Measurements from ENCODE around the gene RAB27B.

Gene RAB27B

DNA sequence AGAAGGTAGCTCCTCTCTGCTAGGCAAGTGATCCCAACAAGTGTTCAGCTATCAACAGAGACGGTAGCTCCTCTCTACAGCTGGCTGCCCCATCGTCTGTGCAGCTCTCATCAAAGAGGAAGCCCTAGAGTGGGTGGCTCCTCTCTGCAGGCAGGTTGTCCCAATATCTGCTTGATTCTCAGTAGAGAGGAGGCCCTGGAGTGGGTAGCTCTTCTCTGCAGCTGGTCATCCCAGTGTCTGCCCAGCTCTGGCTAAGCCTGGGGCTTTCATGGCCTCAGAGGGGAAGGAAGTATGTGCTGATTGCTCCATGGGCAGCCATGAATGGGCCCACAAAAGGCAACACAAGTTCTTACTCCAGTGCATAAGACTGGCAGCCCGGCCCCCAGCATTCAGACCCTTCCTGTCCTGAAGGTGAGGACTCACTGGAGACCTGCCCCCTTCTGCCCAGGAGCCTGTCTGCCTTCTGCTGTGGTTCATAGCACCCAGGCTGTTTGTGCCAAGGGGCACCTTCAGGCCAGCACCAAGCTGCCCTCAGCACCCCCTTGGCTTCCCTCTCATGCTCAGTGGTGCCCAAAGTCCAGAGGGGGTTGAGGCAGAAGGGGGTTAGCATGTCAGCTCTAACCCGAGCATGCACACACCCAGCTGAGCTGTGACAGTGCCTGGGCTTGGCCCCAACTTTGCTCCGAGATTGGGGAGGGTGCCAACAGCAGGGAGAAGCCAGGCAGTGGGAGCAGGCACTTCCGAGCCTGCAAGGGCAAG is 82.1 kb downstream of the RAB27B start:
- no peaks in the 10 kb centered on the region for H3K27me3 ChIP-seq (ENCODE audit: insufficient read depth, low read length)
- peaks cover 2% of the 10 kb centered on the region for H3K9me3 ChIP-seq (ENCODE audit: low read length)
- no peak overlapping the region for H3K4me3 ChIP-seq (ENCODE audit: low read length)
- no peaks in the 10 kb centered on the region for H3K36me3 ChIP-seq (ENCODE audit: insufficient read depth, low read length)
- no peaks in the 10 kb centered on the region for H3K4me1 ChIP-seq (ENCODE audit: insufficient read depth, low read length)
- no peak overlapping the region for H2AFZ ChIP-seq (ENCODE audit: low read depth, low read length)

DNA sequence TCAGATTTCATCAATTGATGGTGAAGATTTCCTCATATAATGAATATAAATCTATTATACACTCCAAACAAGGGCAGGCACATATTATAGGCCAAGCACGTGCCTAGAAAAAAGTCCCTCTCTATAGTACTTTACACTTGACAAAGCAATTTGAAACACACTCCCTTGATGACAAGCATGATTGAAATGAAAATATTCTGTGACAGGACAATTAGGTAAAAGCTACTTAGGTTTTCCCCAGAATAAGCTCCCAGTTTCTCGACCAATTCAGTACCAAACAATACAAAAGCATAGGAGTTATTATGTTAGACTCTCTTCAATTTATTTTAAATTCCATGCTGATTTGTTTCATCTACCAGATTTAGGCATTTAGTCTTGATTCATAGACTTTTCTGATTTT is 83.3 kb downstream of the RAB27B start:
- Histone ChIP-seq H2AFZ (ENCODE audit: low read depth, low read length) (no peak overlapping the region), H3K9me3 (ENCODE audit: low read length) (peaks cover 2% of the 10 kb centered on the region), H3K27me3 (ENCODE audit: insufficient read depth, low read length) (no peaks in the 10 kb centered on the region), H3K4me1 (ENCODE audit: insufficient read depth, low read length) (no peaks in the 10 kb centered on the region), H3K4me3 (ENCODE audit: low read length) (no peak overlapping the region), H3K36me3 (ENCODE audit: insufficient read depth, low read length) (no peaks in the 10 kb centered on the region)

DNA sequence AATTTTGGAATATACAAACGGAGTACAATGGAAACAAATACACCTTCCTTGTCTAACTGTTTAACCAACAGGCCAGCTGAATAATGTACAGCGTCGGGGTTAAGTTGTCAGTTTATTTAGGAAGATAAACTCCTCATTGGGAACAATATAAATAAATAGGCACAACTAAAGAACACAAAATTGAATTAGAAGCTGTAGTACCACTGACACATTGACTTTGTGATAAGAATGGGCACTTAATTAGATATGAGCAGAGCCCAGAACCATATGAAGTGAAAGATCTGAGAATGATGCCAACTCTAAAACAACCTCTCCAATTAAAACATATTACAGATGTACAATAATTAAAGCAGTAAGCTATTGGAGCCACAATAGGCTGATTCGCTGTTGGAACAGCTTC is 86.5 kb downstream of the RAB27B start:
- H3K36me3 ChIP-seq (ENCODE audit: insufficient read depth, low read length): no peaks in the 10 kb centered on the region

DNA sequence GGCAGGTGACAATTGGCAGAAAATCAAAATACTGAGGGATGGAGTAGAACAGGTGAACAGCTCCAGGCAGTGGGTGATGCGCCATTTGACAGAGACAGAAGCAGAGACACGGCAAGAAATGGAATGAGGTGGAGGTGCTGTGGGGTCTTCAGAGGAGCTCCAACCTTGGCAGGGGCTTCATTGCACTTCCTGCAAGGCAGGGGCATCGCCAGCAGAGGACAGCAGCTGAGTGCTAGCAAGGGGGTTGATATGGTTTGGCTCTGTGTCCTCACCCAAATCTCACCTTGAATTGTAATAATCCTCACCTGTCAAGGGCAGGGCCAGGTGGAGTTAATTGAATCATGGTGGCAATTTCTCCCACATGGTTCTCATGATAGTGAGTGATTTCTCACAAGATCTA is 88.2 kb downstream of the RAB27B start:
- Histone ChIP-seq H3K27me3 (ENCODE audit: insufficient read depth, low read length) (no peaks in the 10 kb centered on the region), H3K36me3 (ENCODE audit: insufficient read depth, low read length) (no peaks in the 10 kb centered on the region), H3K9me3 (ENCODE audit: low read length) (no peaks in the 10 kb centered on the region), H3K4me1 (ENCODE audit: insufficient read depth, low read length) (no peaks in the 10 kb centered on the region), H2AFZ (ENCODE audit: low read depth, low read length) (no peak overlapping the region), H3K4me3 (ENCODE audit: low read length) (no peak overlapping the region)

More for the DNA sequence above, 86.5 kb downstream of the RAB27B start:
- Histone ChIP-seq H3K27me3 (ENCODE audit: insufficient read depth, low read length) (no peaks in the 10 kb centered on the region), H2AFZ (ENCODE audit: low read depth, low read length) (no peak overlapping the region), H3K4me1 (ENCODE audit: insufficient read depth, low read length) (no peaks in the 10 kb centered on the region), H3K4me3 (ENCODE audit: low read length) (no peak overlapping the region), H3K9me3 (ENCODE audit: low read length) (peaks cover 2% of the 10 kb centered on the region)

DNA sequence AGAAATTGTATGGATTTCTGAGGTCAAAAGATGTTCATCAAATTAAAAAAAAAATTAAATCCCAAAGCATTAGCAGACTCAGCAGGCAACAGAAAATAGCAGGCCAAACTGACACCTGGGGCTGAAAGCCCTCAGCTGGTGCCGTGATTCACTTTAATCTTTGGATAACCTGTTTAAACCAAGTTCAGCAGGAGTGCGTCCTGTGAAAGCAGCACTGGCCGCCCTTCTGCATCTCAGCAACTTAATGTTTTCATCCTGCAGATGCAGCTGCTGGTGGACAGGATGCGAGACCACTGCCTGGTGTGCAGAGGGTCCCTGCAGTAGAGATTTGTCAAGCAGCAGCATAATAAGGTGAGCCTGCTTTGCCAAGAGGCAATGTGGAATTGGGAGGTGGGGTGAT is 89.8 kb downstream of the RAB27B start:
- no peak overlapping the region for H3K4me3 ChIP-seq (ENCODE audit: low read length)
- no peaks in the 10 kb centered on the region for H3K9me3 ChIP-seq (ENCODE audit: low read length)
- no peaks in the 10 kb centered on the region for H3K27me3 ChIP-seq (ENCODE audit: insufficient read depth, low read length)
- H3K36me3 ChIP-seq (ENCODE audit: insufficient read depth, low read length): no peaks in the 10 kb centered on the region
- no peak overlapping the region for H2AFZ ChIP-seq (ENCODE audit: low read depth, low read length)
- no peaks in the 10 kb centered on the region for H3K4me1 ChIP-seq (ENCODE audit: insufficient read depth, low read length)

- Histone ChIP-seq H3K4me3 (ENCODE audit: low read length) (no peak overlapping the region), H3K27me3 (ENCODE audit: insufficient read depth, low read length) (no peaks in the 10 kb centered on the region), H3K4me1 (ENCODE audit: insufficient read depth, low read length) (no peaks in the 10 kb centered on the region), H3K9me3 (ENCODE audit: low read length) (no peaks in the 10 kb centered on the region), H3K36me3 (ENCODE audit: insufficient read depth, low read length) (no peaks in the 10 kb centered on the region), H2AFZ (ENCODE audit: low read depth, low read length) (no peak overlapping the region)
These were observed 91.1 kb downstream of the RAB27B start for GRCh38 chr18:54919412-54919811.

DNA sequence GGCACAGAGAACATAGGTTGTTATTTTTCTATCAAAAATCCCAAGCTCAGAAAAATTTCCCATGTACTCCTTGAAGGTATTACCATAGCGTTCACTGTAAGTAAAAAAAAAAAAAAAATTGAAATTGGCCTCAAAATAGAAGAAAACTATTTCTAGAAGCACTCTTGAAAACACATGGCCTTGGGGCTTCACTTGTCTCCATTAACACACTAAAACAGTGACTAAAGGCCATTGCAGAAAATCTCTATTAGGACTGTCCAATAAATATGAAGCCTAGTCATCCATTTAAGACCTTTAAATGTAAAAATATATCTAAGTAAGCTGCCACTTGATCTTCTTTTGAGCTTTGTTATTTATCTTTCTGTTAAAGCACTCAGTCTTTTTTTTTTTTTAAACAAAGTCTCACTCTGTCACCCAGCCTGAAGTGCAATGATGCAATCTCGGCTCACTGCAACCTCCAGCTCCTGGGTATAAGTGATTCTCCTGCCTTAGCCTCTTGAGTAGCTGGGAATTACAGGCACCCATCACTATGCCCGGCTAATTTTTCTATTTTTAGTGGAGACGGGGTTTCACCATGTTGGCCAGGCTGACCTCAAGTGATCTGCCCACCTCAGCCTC is 95.2 kb downstream of the RAB27B start:
- H3K4me3 ChIP-seq (ENCODE audit: low read length): no peak overlapping the region
- no peaks in the 10 kb centered on the region for H3K36me3 ChIP-seq (ENCODE audit: insufficient read depth, low read length)
- no peaks in the 10 kb centered on the region for H3K4me1 ChIP-seq (ENCODE audit: insufficient read depth, low read length)
- no peaks in the 10 kb centered on the region for H3K9me3 ChIP-seq (ENCODE audit: low read length)
- H3K27me3 ChIP-seq (ENCODE audit: insufficient read depth, low read length): no peaks in the 10 kb centered on the region
- H2AFZ ChIP-seq (ENCODE audit: low read depth, low read length): no peak overlapping the region

DNA sequence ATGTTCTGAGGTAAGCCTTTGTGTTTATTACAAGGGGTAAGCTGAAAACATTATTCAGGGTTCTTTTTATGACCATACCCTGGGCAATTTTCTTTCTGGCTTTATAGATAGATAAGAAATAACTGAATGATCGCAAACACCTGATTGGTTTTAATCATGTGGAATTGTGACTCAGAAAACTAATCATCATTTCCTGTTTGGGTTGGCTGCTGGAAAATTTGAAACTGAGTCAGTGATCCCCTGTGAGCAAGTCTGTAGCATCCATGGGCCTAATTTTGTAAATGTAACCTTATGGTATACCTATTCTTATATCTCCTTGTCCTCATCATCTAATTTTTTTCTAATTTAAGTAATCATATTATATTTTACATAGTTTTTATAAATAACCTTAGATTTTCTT is 96.7 kb downstream of the RAB27B start:
- Histone ChIP-seq H3K27me3 (ENCODE audit: insufficient read depth, low read length) (no peaks in the 10 kb centered on the region), H3K9me3 (ENCODE audit: low read length) (no peaks in the 10 kb centered on the region), H2AFZ (ENCODE audit: low read depth, low read length) (no peak overlapping the region), H3K4me1 (ENCODE audit: insufficient read depth, low read length) (no peaks in the 10 kb centered on the region), H3K36me3 (ENCODE audit: insufficient read depth, low read length) (no peaks in the 10 kb centered on the region), H3K4me3 (ENCODE audit: low read length) (no peak overlapping the region)

DNA sequence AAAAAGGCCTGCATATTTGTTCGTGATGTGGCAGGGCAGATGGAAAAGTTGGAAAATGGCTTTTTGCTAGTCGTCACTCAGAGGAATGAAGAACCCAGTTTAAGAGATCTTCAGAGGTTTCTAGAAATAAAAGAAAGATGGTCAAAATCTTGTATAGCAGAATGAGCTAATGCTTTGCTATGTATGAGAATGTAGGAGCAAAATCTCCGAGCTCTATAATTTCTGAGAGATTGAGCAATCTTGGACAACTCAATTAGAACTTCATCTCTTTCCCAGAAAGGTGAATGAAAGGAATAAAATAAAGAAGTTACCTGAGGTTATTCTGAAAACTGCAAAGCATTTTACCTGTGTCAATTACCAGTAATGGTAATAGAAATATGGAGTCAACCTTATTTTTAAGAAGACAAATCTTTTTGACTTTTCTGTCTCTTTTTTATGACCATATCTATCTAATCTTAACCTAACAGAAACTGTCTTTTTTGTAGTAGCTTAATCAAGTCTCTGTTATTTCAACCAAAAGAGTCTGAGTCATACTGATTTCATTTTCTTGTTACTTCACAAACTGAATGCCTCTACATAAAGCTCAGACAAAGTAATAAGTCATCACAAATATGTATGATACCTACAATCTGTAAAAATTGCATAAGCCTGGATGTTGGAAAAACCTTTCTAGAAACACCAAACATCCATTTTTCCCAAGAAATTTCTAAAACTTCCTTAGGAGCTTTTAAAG is 98.5 kb downstream of the RAB27B start:
- no peaks in the 10 kb centered on the region for H3K36me3 ChIP-seq (ENCODE audit: insufficient read depth, low read length)
- H3K9me3 ChIP-seq (ENCODE audit: low read length): no peaks in the 10 kb centered on the region

GRCh38 chr18:54928236-54928635 is 100.0 kb downstream of the RAB27B start:
- Histone ChIP-seq H2AFZ (ENCODE audit: low read depth, low read length) (no peak overlapping the region), H3K27me3 (ENCODE audit: insufficient read depth, low read length) (peaks cover 2% of the 10 kb centered on the region), H3K9me3 (ENCODE audit: low read length) (no peaks in the 10 kb centered on the region), H3K4me1 (ENCODE audit: insufficient read depth, low read length) (no peaks in the 10 kb centered on the region), H3K36me3 (ENCODE audit: insufficient read depth, low read length) (no peaks in the 10 kb centered on the region), H3K4me3 (ENCODE audit: low read length) (no peak overlapping the region)

More for the DNA sequence above, 98.5 kb downstream of the RAB27B start:
- Histone ChIP-seq H3K27me3 (ENCODE audit: insufficient read depth, low read length) (no peaks in the 10 kb centered on the region), H3K4me1 (ENCODE audit: insufficient read depth, low read length) (no peaks in the 10 kb centered on the region), H3K4me3 (ENCODE audit: low read length) (no peak overlapping the region), H2AFZ (ENCODE audit: low read depth, low read length) (no peak overlapping the region)

- no peaks in the 10 kb centered on the region for H3K9me3 ChIP-seq (ENCODE audit: low read length)
- H3K36me3 ChIP-seq (ENCODE audit: insufficient read depth, low read length): no peaks in the 10 kb centered on the region
- peaks cover 2% of the 10 kb centered on the region for H3K27me3 ChIP-seq (ENCODE audit: insufficient read depth, low read length)
- H2AFZ ChIP-seq (ENCODE audit: low read depth, low read length): no peak overlapping the region
- no peak overlapping the region for H3K4me3 ChIP-seq (ENCODE audit: low read length)
- no peaks in the 10 kb centered on the region for H3K4me1 ChIP-seq (ENCODE audit: insufficient read depth, low read length)
These were observed 102.9 kb downstream of the RAB27B start for GRCh38 chr18:54931152-54931551.

DNA sequence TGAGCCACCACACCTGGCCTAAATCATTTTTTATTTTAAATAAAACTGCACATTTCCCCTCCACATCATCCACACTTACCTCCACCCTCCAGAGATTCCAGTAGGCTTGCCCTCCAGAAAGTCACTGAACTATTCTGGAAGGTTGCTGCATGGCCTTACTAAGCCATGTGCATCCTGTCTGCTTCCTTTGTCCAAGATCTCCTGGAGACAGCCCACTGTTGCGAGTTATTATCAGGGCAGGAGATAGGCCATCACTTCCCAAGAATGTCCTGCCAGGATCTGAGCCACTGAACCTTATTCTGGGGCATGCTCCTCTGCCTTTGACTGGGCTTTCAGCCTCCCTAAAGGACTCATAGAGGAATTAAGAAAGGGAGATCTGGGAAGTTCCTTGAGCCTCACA is 104.2 kb downstream of the RAB27B start:
- H3K4me3 ChIP-seq (ENCODE audit: low read length): no peak overlapping the region
- H2AFZ ChIP-seq (ENCODE audit: low read depth, low read length): no peak overlapping the region
- H3K9me3 ChIP-seq (ENCODE audit: low read length): no peaks in the 10 kb centered on the region
- H3K36me3 ChIP-seq (ENCODE audit: insufficient read depth, low read length): no peaks in the 10 kb centered on the region
- H3K4me1 ChIP-seq (ENCODE audit: insufficient read depth, low read length): no peaks in the 10 kb centered on the region
- H3K27me3 ChIP-seq (ENCODE audit: insufficient read depth, low read length): peaks cover 2% of the 10 kb centered on the region

DNA sequence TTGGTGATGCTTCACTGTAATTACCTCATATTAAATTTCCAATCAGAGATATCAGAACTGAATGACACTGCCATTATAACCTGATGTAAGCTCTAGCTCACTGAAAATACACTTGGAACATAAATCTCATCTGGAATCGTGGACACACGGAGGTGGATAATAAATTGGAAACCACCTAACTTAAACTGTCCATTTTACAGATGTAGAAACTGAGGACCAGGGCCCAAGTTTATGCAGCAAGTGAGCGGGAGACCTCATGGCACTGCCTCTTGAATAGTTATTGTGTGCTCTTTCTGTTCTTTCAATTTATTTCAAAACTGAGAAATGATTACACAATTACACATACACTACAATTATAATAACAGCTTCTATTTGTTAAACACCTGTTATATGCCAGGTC is 110.2 kb downstream of the RAB27B start:
- H3K4me1 ChIP-seq (ENCODE audit: insufficient read depth, low read length): no peaks in the 10 kb centered on the region
- H2AFZ ChIP-seq (ENCODE audit: low read depth, low read length): no peak overlapping the region
- H3K27me3 ChIP-seq (ENCODE audit: insufficient read depth, low read length): no peaks in the 10 kb centered on the region
- H3K9me3 ChIP-seq (ENCODE audit: low read length): no peaks in the 10 kb centered on the region
- no peak overlapping the region for H3K4me3 ChIP-seq (ENCODE audit: low read length)
- H3K36me3 ChIP-seq (ENCODE audit: insufficient read depth, low read length): no peaks in the 10 kb centered on the region
